HepG2 (cell line): ENCODE measurements around the gene THADA. TPM values are rescaled to one million over a fixed set of nuclear protein-coding genes. Genes with fewer than 3 reads are reported as not detected.

ENCODE experiments used
- AGO2 ChIP-seq: fragments of 200-400 bp; formaldehyde crosslinking; optimal IDR thresholded peaks from 2 replicates; pipeline ENCODE3; 2017; ENCODE audit warnings: mild to moderate bottlenecking, low read depth, low read length, moderate library complexity
- ATF7 ChIP-seq, 2 experiments: fragments of 450-650 bp in 1 of 2; sonication (generic) in 1 of 2; formaldehyde crosslinking in 1 of 2; IDR thresholded peaks; 2 replicates each; pipeline versions ENCODE4 v1.4.0 to v1.6.1; 2016 to 2020; ENCODE audit warnings: antibody characterized with exemption in 1 of 2, mild to moderate bottlenecking in 1 of 2, missing genetic modification reagents in 1 of 2
- CBX2 ChIP-seq, 2 experiments: fragments of 200-600 bp in 1 of 2; sonication (generic); formaldehyde crosslinking in 1 of 2; IDR thresholded peaks; 2 replicates each; pipeline versions ENCODE4 v1.7.0 to v1.8.1; 2018 to 2022; ENCODE audit warnings: low read depth in 2 of 2, low read length in 1 of 2, mild to moderate bottlenecking in 1 of 2, missing genetic modification reagents in 1 of 2
- FOXC1 ChIP-seq: sonication (generic); formaldehyde crosslinking; IDR thresholded peaks from 2 replicates; pipeline ENCODE4 v1.8.0; 2022; ENCODE audit warnings: mild to moderate bottlenecking, missing genetic modification reagents, borderline replicate concordance
- GTF2F1 ChIP-seq: fragments of 150-350 bp; IDR thresholded peaks from 2 replicates; pipeline ENCODE4 v1.6.1; 2014; ENCODE audit warnings: low read length
- KLF16 ChIP-seq, 2 experiments: sonication (generic) in 1 of 2; formaldehyde crosslinking in 1 of 2; IDR thresholded peaks; 2 replicates each; pipeline versions ENCODE4 v1.6.1 to v1.8.0; 2016 to 2023; ENCODE audit warnings: missing genetic modification reagents in 2 of 2, missing compliant biosample characterization in 1 of 2
- NFATC3 ChIP-seq: sonication (generic); formaldehyde crosslinking; IDR thresholded peaks from 2 replicates; pipeline ENCODE4 v1.5.1; 2020; ENCODE audit warnings: mild to moderate bottlenecking, missing genetic modification reagents
- PAX8 ChIP-seq: sonication (generic); formaldehyde crosslinking; IDR thresholded peaks from 2 replicates; pipeline ENCODE4 v1.8.0; 2022; ENCODE audit warnings: mild to moderate bottlenecking, missing genetic modification reagents, borderline replicate concordance
- PCBP1 ChIP-seq: fragments of 200-400 bp; formaldehyde crosslinking; IDR thresholded peaks from 2 replicates; pipeline ENCODE4 v1.6.1; 2017; ENCODE audit warnings: mild to moderate bottlenecking, low read depth, low read length, borderline replicate concordance
- POGK ChIP-seq: sonication (generic); formaldehyde crosslinking; conservative IDR thresholded peaks from 2 replicates; pipeline ENCODE4 v1.8.0; 2022; ENCODE audit warnings: mild to moderate bottlenecking, moderate library complexity, missing genetic modification reagents
- RAD21 ChIP-seq: fragments of 450-650 bp; formaldehyde crosslinking; IDR thresholded peaks from 2 replicates; pipeline ENCODE4 v1.5.0; 2020; ENCODE audit warnings: mild to moderate bottlenecking
- SATB2 ChIP-seq: sonication (generic); formaldehyde crosslinking; IDR thresholded peaks from 2 replicates; pipeline ENCODE4 v1.5.0; 2020; ENCODE audit warnings: missing genetic modification reagents
- SCMH1 ChIP-seq: sonication (generic); formaldehyde crosslinking; IDR thresholded peaks from 2 replicates; pipeline ENCODE4 v1.9.0; 2021; ENCODE audit warnings: missing genetic modification reagents, mild to moderate bottlenecking, borderline replicate concordance
- TCF12 ChIP-seq, 2 experiments: fragments of 450-650 bp in 1 of 2; sonication (generic) in 1 of 2; formaldehyde crosslinking in 1 of 2; IDR thresholded peaks; 2 replicates each; pipeline versions ENCODE4 v1.6.1 to v1.8.0; 2017 to 2022; ENCODE audit warnings: antibody characterized with exemption in 1 of 2, mild to moderate bottlenecking in 1 of 2, missing genetic modification reagents in 1 of 2, moderate library complexity in 1 of 2
- TSC22D2 ChIP-seq: sonication (generic); formaldehyde crosslinking; IDR thresholded peaks from 2 replicates; pipeline ENCODE4 v1.5.1; 2020; ENCODE audit warnings: missing genetic modification reagents, mild to moderate bottlenecking, borderline replicate concordance
- ZFP90 ChIP-seq: sonication (generic); formaldehyde crosslinking; IDR thresholded peaks from 2 replicates; pipeline ENCODE4 v1.8.0; 2022; ENCODE audit warnings: missing genetic modification reagents, mild to moderate bottlenecking, inconsistent platforms, borderline replicate concordance
- ZNF12 ChIP-seq: sonication (generic); formaldehyde crosslinking; IDR thresholded peaks from 2 replicates; pipeline ENCODE4 v1.5.0; 2020; ENCODE audit warnings: missing genetic modification reagents
- ZNF136 ChIP-seq: sonication (generic); formaldehyde crosslinking; IDR thresholded peaks from 2 replicates; pipeline ENCODE4 v1.8.1; 2022; ENCODE audit warnings: low read depth, mild to moderate bottlenecking, moderate library complexity, missing genetic modification reagents
- ZNF160 ChIP-seq: sonication (generic); formaldehyde crosslinking; IDR thresholded peaks from 2 replicates; pipeline ENCODE4 v1.8.0; 2022; ENCODE audit warnings: mild to moderate bottlenecking, inconsistent platforms, missing genetic modification reagents
- ZNF207 ChIP-seq: fragments of 450-650 bp; IDR thresholded peaks from 2 replicates; pipeline ENCODE4 v1.6.1; 2016; ENCODE audit warnings: antibody characterized with exemption, borderline replicate concordance
- ZNF224 ChIP-seq: sonication (generic); formaldehyde crosslinking; IDR thresholded peaks from 2 replicates; pipeline ENCODE4 v1.5.0; 2020; ENCODE audit warnings: mild to moderate bottlenecking, missing genetic modification reagents
- ZNF296 ChIP-seq: sonication (generic); formaldehyde crosslinking; conservative IDR thresholded peaks from 2 replicates; pipeline ENCODE4 v1.5.0; 2020; ENCODE audit warnings: mild to moderate bottlenecking, missing genetic modification reagents
- ZNF326 ChIP-seq: sonication (generic); formaldehyde crosslinking; IDR thresholded peaks from 2 replicates; pipeline ENCODE4 v1.4.0; 2020; ENCODE audit warnings: missing genetic modification reagents, borderline replicate concordance
- ZNF776 ChIP-seq: sonication (generic); formaldehyde crosslinking; IDR thresholded peaks from 2 replicates; pipeline ENCODE4 v1.4.0; 2020; ENCODE audit warnings: mild to moderate bottlenecking, missing genetic modification reagents
- ZXDC ChIP-seq: sonication (generic); formaldehyde crosslinking; IDR thresholded peaks from 2 replicates; pipeline ENCODE4 v1.5.0; 2020; ENCODE audit warnings: mild to moderate bottlenecking, missing genetic modification reagents
- polyA plus RNA-seq, 8 experiments: library from polyadenylated mRNA; depleted of rRNA in 3 of 8; stranded (reverse) in 7 of 8; unstranded in 1 of 8; fragments of >200 nt; fragmentation: Illumina TruSeq in 4 of 8; extraction: Trizol in 4 of 8; gene quantifications; 2 replicates each; pipeline versions ENCODE4 v1.2.1 to v1.2.3, GENCODE V29; 2011 to 2016; ENCODE audit warnings: low read depth in 4 of 8, missing spikeins in 1 of 8, mixed read lengths in 1 of 8; ENCODE audit not compliant: insufficient read depth in 1 of 8
- total RNA-seq, 5 experiments: library from RNA; depleted of rRNA; stranded (reverse); fragments of >200 nt; fragmentation: Illumina TruSeq; extraction: Trizol; gene quantifications; 2 replicates each; pipeline ENCODE4 v1.2.3, GENCODE V29; 2016; ENCODE audit warnings: low read depth in 1 of 5

The THADA gene
- total and polyA plus RNA-seq, 2 of the 13 experiments (the other 11 are each of a cell fraction or from before 2014, with no cell fraction given): 12.7 to 21.7 TPM

- TF ChIP-seq RAD21 (CRISPR knock-in tag): peak; percentile 51
- no peak for TF ChIP-seq TSC22D2
- peak; percentile 85; the same call in 1 of the 2 replicates for TF ChIP-seq ZNF136 (CRISPR knock-in tag)
- TF ChIP-seq ZXDC (CRISPR knock-in tag): no peak; the same call in 1 of the 2 replicates
- TF ChIP-seq SCMH1: no peak
- peak; percentile 79 for TF ChIP-seq PCBP1
- no peak for TF ChIP-seq ZNF326
- TF ChIP-seq KLF16 (CRISPR knock-in tag; IDR thresholded peaks at IDR 0.05): peak in 1 of 2 experiments; percentile 80; a peak in 2 of 4 replicates
- TF ChIP-seq ZNF776: peak; percentile 35; the same call in 1 of the 2 replicates
- no peak for TF ChIP-seq ZNF224 (CRISPR knock-in tag)
- TF ChIP-seq FOXC1 (CRISPR knock-in tag): no peak
- no peak for TF ChIP-seq POGK (CRISPR knock-in tag)
- no peak for TF ChIP-seq SATB2
- TF ChIP-seq CBX2 (IDR thresholded peaks at IDR 0.05; ENCODE audit: low read depth, low read length): no peak
- no peak for TF ChIP-seq CBX2 (CRISPR knock-in tag; IDR thresholded peaks at IDR 0.05; ENCODE audit: low read depth)
- no peak for TF ChIP-seq GTF2F1
- TF ChIP-seq PAX8 (CRISPR knock-in tag): peak; percentile 74; the same call in 1 of the 2 replicates
- TF ChIP-seq ZNF296 (CRISPR knock-in tag): no peak
- peak; percentile 63; the same call in 1 of the 2 replicates for TF ChIP-seq ZNF160 (CRISPR knock-in tag)
- TF ChIP-seq AGO2: peak; percentile 99
- TF ChIP-seq ATF7 (IDR thresholded peaks at IDR 0.05): no peak
- TF ChIP-seq ATF7 (CRISPR knock-in tag; IDR thresholded peaks at IDR 0.05): no peak
- no peak for TF ChIP-seq NFATC3 (CRISPR knock-in tag)
- TF ChIP-seq TCF12 (IDR thresholded peaks at IDR 0.05): no peak
- no peak; the same call in 1 of the 2 replicates for TF ChIP-seq TCF12 (CRISPR knock-in tag; IDR thresholded peaks at IDR 0.05)
- no peak for TF ChIP-seq ZNF207
- TF ChIP-seq ZFP90 (CRISPR knock-in tag): no peak; the same call in 1 of the 2 replicates
- no peak; the same call in 1 of the 2 replicates for TF ChIP-seq ZNF12
These were observed 371.7 kb downstream of the THADA start (continued) for GRCh38 chr2:43224131-43224570.
